Measurements from ENCODE around the gene USP46.

DNA sequence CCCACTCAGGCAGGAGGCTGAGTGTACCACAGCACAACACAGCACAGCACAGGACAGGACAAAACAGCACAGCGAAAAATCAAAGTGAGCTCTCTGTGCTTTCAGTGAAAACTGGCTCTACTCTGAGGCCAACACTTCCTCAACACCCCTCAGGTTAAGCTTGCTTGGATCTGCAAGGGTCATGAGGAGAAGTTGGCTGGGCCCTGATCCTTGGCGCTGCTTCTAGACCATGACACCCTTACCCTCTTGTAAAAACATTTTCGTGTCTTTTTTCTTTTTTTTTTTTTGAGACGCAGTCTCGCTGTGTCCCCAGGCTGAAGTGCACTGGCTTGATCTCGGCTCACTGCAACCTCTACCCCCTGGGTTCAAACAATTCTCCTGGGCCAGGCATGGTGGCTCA lies 25.3 kb downstream of the USP46 start:
- TF ChIP-seq, protein P1, sequence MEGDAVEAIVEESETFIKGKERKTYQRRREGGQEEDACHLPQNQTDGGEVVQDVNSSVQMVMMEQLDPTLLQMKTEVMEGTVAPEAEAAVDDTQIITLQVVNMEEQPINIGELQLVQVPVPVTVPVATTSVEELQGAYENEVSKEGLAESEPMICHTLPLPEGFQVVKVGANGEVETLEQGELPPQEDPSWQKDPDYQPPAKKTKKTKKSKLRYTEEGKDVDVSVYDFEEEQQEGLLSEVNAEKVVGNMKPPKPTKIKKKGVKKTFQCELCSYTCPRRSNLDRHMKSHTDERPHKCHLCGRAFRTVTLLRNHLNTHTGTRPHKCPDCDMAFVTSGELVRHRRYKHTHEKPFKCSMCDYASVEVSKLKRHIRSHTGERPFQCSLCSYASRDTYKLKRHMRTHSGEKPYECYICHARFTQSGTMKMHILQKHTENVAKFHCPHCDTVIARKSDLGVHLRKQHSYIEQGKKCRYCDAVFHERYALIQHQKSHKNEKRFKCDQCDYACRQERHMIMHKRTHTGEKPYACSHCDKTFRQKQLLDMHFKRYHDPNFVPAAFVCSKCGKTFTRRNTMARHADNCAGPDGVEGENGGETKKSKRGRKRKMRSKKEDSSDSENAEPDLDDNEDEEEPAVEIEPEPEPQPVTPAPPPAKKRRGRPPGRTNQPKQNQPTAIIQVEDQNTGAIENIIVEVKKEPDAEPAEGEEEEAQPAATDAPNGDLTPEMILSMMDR (IDR thresholded peaks at IDR 0.05; ENCODE audit: poor library complexity): no peak
- no peak for TF ChIP-seq EZH2 (IDR thresholded peaks at IDR 0.05; ENCODE audit: borderline replicate concordance)
- TF ChIP-seq EZH2phosphoT487 (IDR thresholded peaks at IDR 0.05; ENCODE audit: low read depth, severe bottlenecking, unreplicated experiment): no peak

All from hepatocyte (in vitro differentiated cells).